ENCODE measurements around the gene PLXDC1. TPM values are rescaled to one million over a fixed set of nuclear protein-coding genes. Genes with fewer than 3 reads are reported as not detected.

The PLXDC1 gene
- total and polyA plus RNA-seq, 2 of the 13 experiments (the other 11 are each of a cell fraction or from before 2014, with no cell fraction given): not detected

GRCh38 chr17:39200070-39200879 is 48.8 kb upstream of the PLXDC1 start, which contains the start of gene RPL19 (continued):
- TF ChIP-seq GPBP1L1 (CRISPR knock-in tag; IDR thresholded peaks at IDR 0.05) (no peak), BRD4 (CRISPR knock-in tag; IDR thresholded peaks at IDR 0.05) (peak; percentile 92; the same call in 1 of the 2 replicates), XRCC5 (optimal IDR thresholded peaks at IDR 0.05; ENCODE audit: low read length) (no peak), TMF1 (CRISPR knock-in tag; IDR thresholded peaks at IDR 0.05; ENCODE audit: low read depth) (0 out of 2 replicates have a peak, but pooled peaks have one; percentile 24), MYC (CRISPR knock-in tag; IDR thresholded peaks at IDR 0.05; ENCODE audit: borderline replicate concordance) (peak; percentile 98), ATF7 (IDR thresholded peaks at IDR 0.05) (peak; percentile 92), ATF7 (CRISPR knock-in tag; IDR thresholded peaks at IDR 0.05) (peak; percentile 24; the same call in 1 of the 2 replicates), ZNF558 (CRISPR knock-in tag; IDR thresholded peaks at IDR 0.05; ENCODE audit: borderline replicate concordance) (peak; percentile 66; the same call in 1 of the 2 replicates), ZNF639 (CRISPR knock-in tag; conservative IDR thresholded peaks at IDR 0.05) (no peak; the same call in 1 of the 2 replicates), ZNF431 (CRISPR knock-in tag; IDR thresholded peaks at IDR 0.05; ENCODE audit: borderline replicate concordance, low read depth) (0 out of 2 replicates have a peak, but pooled peaks have one; percentile 62), ZNF790 (CRISPR knock-in tag; IDR thresholded peaks at IDR 0.05; ENCODE audit: borderline replicate concordance) (peak; percentile 93), ARID5B (CRISPR knock-in tag; IDR thresholded peaks at IDR 0.05) (no peak), FOXJ3 (CRISPR knock-in tag; IDR thresholded peaks at IDR 0.05; ENCODE audit: borderline replicate concordance) (no peak), ZNF598 (CRISPR knock-in tag; IDR thresholded peaks at IDR 0.05; ENCODE audit: borderline replicate concordance) (no peak; the same call in 1 of the 2 replicates), ZBTB39 (CRISPR knock-in tag; IDR thresholded peaks at IDR 0.05) (0 out of 2 replicates have a peak, but pooled peaks have one; percentile 38), FOXK1 (CRISPR knock-in tag; IDR thresholded peaks at IDR 0.05; ENCODE audit: borderline replicate concordance, low read depth) (peak; percentile 57; the same call in 1 of the 2 replicates), ZNF800 (CRISPR knock-in tag; IDR thresholded peaks at IDR 0.05) (no peak; the same call in 1 of the 2 replicates)
